Measurements from ENCODE around the gene CFLAR.

DNA sequence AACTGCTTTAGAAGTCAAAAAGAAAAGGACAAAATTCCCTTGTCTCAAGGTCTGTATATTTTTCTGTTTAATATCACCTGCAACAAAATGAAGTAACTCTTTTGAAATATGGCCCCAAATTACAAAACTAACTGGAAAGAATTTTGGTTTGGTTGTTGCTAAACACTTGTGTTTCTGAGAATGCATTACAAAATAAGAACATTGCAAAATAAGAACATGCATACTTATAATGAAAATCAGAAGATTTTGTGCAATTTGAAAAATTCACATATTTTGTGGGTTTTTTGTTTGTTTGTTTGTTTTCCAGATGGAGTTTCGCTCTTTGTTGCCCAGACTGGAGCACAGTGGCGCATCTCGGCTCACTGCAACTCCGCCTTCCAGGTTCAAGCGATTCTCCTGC is 22.4 kb upstream of the CFLAR start:
- TF ChIP-seq POLR2A (IDR thresholded peaks at IDR 0.05; ENCODE audit: low read depth, low read length) (no peak), RAD21 (IDR thresholded peaks at IDR 0.05; ENCODE audit: low read length) (no peak), NFE2L2 (IDR thresholded peaks at IDR 0.05; ENCODE audit: low read depth, low read length) (no peak), MAFK (IDR thresholded peaks at IDR 0.05; ENCODE audit: low read depth, low read length) (no peak), RFX5 (IDR thresholded peaks at IDR 0.05; ENCODE audit: low read depth, low read length) (no peak), FOS (IDR thresholded peaks at IDR 0.05; ENCODE audit: low read depth, low read length) (no peak), RCOR1 (IDR thresholded peaks at IDR 0.05; ENCODE audit: insufficient replicate concordance, low read length) (no peak), USF2 (IDR thresholded peaks at IDR 0.05; ENCODE audit: low read depth, low read length) (no peak), CEBPB (IDR thresholded peaks at IDR 0.05; ENCODE audit: low read depth, low read length) (no peak), MXI1 (IDR thresholded peaks at IDR 0.05; ENCODE audit: borderline replicate concordance, low read depth, low read length) (no peak), BHLHE40 (IDR thresholded peaks at IDR 0.05; ENCODE audit: low read depth, low read length) (no peak)
- TF ChIP-seq, protein P1, sequence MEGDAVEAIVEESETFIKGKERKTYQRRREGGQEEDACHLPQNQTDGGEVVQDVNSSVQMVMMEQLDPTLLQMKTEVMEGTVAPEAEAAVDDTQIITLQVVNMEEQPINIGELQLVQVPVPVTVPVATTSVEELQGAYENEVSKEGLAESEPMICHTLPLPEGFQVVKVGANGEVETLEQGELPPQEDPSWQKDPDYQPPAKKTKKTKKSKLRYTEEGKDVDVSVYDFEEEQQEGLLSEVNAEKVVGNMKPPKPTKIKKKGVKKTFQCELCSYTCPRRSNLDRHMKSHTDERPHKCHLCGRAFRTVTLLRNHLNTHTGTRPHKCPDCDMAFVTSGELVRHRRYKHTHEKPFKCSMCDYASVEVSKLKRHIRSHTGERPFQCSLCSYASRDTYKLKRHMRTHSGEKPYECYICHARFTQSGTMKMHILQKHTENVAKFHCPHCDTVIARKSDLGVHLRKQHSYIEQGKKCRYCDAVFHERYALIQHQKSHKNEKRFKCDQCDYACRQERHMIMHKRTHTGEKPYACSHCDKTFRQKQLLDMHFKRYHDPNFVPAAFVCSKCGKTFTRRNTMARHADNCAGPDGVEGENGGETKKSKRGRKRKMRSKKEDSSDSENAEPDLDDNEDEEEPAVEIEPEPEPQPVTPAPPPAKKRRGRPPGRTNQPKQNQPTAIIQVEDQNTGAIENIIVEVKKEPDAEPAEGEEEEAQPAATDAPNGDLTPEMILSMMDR (conservative IDR thresholded peaks at IDR 0.05; ENCODE audit: low read depth, low read length): no peak
- TF ChIP-seq, protein P2, sequence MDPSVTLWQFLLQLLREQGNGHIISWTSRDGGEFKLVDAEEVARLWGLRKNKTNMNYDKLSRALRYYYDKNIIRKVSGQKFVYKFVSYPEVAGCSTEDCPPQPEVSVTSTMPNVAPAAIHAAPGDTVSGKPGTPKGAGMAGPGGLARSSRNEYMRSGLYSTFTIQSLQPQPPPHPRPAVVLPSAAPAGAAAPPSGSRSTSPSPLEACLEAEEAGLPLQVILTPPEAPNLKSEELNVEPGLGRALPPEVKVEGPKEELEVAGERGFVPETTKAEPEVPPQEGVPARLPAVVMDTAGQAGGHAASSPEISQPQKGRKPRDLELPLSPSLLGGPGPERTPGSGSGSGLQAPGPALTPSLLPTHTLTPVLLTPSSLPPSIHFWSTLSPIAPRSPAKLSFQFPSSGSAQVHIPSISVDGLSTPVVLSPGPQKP (IDR thresholded peaks at IDR 0.05; ENCODE audit: borderline replicate concordance, low read depth, low read length): no peak

All from IMR-90 (cell line).